ENCODE data around the gene LIMS2. TPM values are rescaled to one million over a fixed set of nuclear protein-coding genes. Genes with fewer than 3 reads are reported as not detected.
A peak's percentile ranks its signal among the peaks of the same experiment; 100 is the strongest.

The LIMS2 gene
- total RNA-seq, 1 donor from 2014 or later = 207 TPM

DNA sequence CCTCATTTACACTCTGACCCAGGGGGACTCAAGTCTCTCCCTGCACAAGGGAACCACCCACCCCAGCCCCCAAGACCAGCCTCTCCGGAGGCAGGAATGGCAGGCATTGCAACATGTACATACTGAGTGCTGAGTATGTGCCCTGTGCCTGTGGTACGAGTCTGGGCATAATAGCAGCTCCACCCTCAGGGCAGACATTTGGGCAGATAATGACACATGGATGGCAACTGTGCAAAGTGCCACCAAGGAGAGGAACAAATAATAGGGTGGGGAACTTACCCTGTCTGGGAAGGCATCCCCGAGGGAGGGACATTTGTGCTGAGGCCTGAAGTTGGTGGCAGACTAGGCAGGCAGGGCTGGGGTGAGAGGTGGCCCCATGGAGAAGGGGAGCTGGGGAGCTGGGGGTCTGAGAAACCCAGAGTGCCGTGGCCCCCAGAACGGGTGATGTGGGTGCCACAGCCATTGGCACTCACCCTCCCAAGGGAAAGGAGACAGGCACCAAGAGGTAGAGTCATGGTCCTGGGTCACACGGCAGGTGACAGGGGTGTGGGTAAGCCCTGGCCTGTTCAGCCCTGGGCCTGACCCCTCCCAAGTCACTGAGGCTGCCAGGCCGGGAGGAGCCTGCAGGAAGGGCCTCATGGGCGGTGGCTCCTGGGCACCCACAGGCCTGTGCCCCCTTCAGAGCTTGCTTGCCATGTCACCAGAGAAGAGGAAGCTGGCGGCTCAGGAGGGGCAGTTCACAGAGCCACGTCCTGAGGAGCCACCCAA lies 45.0 kb downstream of the LIMS2 start:
- no peak for DNase-seq (ENCODE audit: low spot score)
- intact Hi-C loops (cut with DNase I) = no loop called here

- intact Hi-C loops (cut with DNase I) = no loop called here
- no peak for DNase-seq (ENCODE audit: low spot score)
These were observed 45.7 kb downstream of the LIMS2 start for GRCh38 chr2:127629637-127630036.

DNA sequence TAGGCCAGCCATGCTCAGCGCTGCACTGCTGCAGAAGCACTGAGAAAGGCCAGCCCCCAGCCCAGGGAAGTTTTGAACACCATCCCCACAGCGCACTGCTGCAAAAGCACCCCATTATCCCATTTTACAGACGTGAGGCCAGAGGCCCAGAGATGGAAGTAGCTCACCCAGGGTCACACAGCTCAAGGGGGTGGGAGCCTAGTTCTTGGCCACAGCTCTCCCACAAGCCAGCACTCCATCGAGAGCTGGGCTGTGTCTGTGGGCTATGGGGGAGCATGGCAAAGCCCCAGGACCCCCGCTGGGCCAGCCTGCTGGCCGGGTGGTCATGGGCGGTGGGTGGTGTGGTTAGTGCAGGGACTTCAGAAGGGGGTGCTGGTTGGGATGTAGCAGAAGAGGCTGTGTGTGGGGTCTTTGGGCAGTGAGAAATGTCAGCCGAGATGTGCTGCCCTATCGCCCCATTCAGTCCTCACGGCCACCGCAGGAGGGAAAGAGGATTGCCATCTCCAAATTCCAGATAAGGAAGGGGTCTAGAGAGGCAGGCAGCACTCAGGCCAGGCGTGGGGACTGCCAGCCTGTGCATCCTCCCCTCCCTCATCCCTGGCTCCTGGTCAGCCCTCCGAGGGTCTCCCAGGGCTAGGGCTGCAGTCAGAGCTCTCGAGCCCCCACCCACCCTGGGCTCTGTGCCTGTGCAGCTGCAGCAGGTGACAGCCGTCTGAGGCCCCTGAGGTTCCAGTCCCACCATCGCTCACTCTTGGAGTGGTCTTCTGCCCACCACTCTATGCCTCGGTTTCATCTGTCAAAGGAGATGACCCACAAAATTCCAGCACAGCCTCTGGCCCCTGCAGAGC lies 46.3 kb downstream of the LIMS2 start:
- no peak for DNase-seq (ENCODE audit: low spot score)
- intact Hi-C loops (cut with DNase I) = no loop called here

DNA sequence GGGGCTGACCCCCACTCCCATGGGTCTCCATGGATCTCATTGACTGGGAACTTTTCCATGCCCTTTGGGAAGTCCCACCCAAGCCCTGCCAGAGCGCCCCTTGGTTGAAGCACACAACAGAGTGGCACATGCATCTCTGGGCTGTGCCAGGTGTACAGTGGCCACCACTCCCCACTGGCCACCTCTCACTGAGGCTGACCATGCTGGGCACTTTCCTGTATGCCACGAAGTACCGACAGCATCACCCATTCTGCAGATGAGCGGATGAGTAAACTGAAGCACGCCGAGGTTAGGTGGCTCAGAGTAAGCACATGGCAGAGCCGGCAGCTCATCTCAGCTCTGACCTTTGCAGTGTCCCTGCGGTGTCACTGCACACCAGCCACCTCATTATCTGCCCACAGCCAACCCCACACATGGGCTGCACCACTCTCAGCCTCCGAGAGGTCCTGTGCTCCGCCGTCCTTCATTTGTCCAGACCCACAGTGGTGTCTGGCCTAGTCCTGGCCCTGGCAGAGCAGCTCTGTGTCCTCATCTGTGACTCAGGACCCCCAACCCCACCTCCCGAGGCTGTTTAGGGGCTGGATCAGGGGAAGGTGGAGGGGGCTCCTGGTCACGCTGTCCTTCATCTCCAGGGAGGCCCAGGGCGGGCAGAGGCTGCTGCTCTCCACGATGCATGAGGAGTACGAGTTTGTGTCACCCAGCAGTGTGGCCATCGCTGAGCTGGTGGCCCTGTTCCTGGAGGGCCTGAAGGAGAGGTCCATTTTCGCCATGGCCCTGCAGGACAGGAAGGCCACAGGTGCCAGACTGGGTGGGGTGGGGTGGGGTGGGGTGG lies 47.4 kb downstream of the LIMS2 start:
- no peak for DNase-seq (ENCODE audit: low spot score)
- intact Hi-C loops (cut with DNase I) = no loop called here

DNA sequence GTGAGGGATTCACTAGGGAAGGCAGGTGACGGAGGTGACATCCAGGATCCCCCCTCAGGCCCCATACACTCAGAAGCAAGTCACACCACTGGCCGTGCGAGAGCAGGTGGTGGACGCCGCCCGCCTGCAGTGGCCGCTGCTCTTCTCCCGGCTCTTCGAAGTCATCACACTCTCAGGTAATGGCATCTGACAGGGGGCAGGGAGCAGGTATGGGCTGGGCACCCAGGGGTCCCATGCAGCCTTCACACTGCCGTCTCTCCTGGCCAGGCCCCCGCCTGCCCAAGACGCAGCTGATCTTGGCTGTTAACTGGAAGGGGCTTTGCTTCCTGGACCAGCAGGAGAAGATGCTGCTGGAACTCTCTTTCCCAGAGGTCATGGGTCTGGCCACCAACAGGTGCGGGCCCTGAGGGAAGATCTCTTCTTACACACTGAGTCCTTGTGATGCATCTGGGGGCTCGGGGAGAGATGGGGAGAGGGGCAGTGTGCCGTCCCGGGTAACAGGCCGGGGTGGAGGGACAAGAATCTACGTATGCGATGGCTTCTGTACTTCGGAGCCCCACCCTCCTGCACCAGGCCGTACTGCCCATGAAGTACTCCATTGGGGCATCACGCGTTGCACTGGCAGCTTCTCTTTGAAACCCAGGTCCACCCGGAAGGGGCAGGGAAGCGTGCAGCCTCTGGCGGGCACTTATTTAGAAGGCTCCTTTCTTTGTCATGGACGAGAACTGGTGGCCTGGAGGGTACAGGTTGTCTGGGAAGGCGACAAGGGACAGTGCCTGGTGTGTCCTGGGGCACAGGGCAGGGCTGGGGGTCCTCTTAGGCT lies 48.2 kb downstream of the LIMS2 start:
- intact Hi-C loops (cut with DNase I) = no loop called here
- no peak for DNase-seq (ENCODE audit: low spot score)

DNA sequence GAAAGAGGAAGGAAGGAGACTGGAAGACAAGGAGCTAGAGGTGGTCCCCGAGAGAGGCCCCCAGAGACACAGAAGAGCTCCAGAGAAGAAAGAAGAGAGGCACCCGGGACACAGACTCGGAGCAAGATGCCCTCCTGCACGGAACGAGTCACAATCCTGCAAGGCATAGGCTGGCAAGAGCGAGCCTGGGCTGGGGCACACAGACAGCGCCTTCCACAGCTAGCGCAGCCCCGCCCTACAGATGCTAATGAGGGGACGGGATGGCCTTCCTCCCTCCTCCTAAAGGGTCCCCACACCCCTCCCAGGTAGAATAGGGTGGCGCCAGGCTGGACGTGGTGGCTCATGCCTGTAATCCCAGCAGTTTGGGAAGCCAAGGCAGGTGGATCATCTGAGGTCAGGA lies 49.2 kb downstream of the LIMS2 start:
- intact Hi-C loops (cut with DNase I) = no loop called here
- DNase-seq (ENCODE audit: low spot score) = no peak

- intact Hi-C loops (cut with DNase I) = no loop called here
- DNase-seq (ENCODE audit: low spot score) = no peak
These were observed 49.8 kb downstream of the LIMS2 start for GRCh38 chr2:127625572-127625951.

GRCh38 chr2:127624756-127625571 lies 50.4 kb downstream of the LIMS2 start:
- peak; percentile 64 for DNase-seq (ENCODE audit: low spot score)
- intact Hi-C loops (cut with DNase I) = no loop called here

GRCh38 chr2:127624320-127624755 lies 51.0 kb downstream of the LIMS2 start:
- peak; percentile 26 for DNase-seq (ENCODE audit: low spot score)
- intact Hi-C loops (cut with DNase I) = no loop called here

GRCh38 chr2:127623388-127624319 lies 51.7 kb downstream of the LIMS2 start:
- intact Hi-C loops (cut with DNase I) = no loop called here
- peak; percentile 70 for DNase-seq (ENCODE audit: low spot score)

DNA sequence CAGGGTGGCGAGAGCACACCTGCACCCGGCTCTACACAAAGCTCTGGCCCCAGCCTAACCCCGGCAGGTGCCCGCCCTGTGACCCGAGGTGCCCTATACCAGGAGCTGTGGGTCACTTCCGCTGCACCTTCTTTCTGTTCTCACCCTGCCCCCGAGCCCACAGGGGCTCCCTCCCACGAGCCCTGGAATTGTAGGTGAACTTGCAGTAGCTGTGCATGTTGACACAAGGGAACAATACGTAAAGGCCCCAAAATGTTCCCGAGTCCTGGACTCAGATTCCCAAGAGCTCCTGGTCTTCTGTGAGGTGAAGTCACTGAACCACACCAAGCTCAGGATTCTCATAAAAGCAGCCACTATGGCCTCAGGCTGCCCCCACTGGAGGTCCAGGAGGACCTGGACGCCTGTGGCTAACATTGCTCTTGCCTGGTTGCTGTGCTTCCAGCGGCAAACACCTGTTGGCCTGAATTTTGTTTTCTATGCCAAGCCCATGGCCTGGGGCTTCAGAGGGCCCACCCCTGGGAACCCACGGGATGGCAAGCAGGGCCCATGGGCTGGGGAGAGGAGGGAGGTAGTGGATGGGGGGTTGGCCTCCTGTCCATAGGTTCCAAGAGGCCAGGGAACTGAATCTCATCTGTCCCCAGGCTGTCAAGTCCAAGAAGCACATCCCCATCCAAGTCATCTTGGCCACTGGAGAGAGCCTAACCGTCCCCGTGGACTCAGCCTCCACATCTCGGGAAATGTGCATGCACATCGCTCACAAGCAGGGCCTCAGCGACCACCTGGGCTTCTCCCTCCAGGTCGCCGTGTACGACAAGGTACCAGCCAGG lies 52.6 kb downstream of the LIMS2 start:
- DNase-seq (ENCODE audit: low spot score) = peak; percentile 74
- intact Hi-C loops (cut with DNase I) = no loop called here

DNA sequence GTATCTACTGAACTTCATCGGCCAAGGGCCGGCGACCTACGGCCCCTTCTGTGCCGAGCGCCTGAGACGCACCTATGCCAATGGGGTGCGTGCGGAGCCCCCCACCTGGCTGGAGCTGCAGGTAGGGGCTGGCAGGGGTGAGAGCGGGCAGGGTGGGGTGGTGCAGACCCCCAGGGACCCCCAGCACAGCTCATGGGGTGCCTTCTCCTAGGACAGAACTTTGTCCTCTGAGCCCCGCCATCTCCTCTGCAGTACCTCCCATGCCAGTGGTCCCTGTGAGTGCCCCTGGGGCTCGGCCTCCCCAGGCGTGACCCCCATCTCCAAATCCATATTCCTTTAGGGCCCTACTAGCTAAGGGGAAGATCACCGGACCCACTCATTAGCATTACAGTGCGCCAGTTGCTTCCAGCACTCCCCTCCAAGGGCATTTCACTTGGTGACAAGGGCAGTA lies 53.3 kb downstream of the LIMS2 start:
- intact Hi-C loops (cut with DNase I) = no loop called here
- peak; percentile 60 for DNase-seq (ENCODE audit: low spot score)

DNA sequence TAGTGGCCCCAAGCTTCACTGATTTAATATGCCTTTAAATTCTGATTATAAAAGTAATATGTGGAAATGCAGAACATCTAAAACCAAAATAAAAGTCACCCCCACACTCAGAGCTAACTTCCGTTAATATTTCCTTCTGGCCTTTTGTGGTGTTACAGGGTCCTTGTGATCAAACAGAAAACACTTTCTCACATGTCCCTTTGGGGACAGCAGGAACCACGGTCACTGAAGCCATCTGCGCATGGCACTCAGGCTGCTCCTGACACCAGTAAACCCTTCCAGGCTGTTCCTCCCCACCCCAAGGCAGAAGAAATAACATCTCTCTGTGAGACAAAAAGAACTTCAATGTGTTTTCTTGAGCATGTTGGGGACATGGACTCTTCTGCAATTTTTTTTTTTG lies 54.5 kb downstream of the LIMS2 start:
- no peak for DNase-seq (ENCODE audit: low spot score)
- intact Hi-C loops (cut with DNase I) = no loop called here

GRCh38 chr2:127619877-127620705 lies 55.2 kb downstream of the LIMS2 start:
- intact Hi-C loops (cut with DNase I) = no loop called here
- peak; percentile 65 for DNase-seq (ENCODE audit: low spot score)

DNA sequence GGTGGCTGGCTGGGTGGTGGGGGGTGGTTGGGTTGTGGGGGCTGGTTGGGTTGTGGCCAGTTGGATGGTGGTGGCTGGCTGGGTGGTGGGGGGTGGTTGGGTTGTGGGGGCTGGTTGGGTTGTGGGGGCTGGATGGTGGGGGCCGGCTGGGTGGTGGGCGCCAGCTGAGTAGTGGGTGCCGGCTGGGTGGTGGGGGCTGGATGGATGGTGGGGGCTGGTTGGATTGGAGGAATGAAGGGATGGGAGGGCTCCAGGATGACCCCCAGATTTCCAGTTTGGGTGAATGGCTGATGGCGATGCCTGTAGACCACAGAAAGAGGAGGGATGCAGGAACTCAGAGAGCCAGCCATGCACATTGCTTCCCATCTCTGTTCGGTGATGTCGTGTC lies 56.1 kb downstream of the LIMS2 start:
- no peak for DNase-seq (ENCODE audit: low spot score)
- intact Hi-C loops (cut with DNase I) = no loop called here

All from cardiac septum (tissue), 1 donor.